Mammary epithelial cell (primary cell): ENCODE data around the gene TMEM80.

Experiments used
- EZH2 ChIP-seq: IDR thresholded peaks from 2 replicates; pipeline ENCODE4 v1.6.1; 2012; ENCODE audit warnings: low read length, inconsistent platforms, borderline replicate concordance
- TF ChIP-seq, protein P1 (sequence below), 2 donors: IDR thresholded peaks in 1 of 2; conservative IDR thresholded peaks in 1 of 2; 2 replicates each; pipeline ENCODE4 v1.5.1; 2011 to 2012; ENCODE audit warnings: inconsistent platforms in 2 of 2, low read length in 2 of 2, mild to moderate bottlenecking in 2 of 2, control low read depth in 1 of 2, low read depth in 1 of 2; ENCODE audit not compliant: insufficient read depth in 1 of 2; ENCODE audit errors: extremely low read depth in 1 of 2

DNA sequence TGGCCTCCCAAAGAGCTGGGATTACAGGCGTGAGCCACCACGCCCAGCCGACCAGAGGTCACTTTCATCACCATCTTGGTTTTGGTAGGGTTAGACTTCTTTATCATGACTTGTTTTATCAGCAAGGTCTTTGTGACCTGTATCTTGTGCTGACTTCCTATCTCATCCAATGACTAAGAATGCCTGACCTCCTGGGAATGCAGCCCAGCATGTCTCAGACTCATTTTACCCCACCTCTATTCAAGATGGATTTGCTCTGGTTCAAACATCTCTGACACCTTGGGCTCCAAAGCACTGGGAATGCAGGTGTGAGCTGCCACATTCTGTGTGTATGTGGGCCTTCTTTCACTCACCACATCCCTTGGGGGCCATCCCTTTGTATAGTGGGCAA, 46.5 kb downstream of the TMEM80 start:
- TF ChIP-seq, protein P1, sequence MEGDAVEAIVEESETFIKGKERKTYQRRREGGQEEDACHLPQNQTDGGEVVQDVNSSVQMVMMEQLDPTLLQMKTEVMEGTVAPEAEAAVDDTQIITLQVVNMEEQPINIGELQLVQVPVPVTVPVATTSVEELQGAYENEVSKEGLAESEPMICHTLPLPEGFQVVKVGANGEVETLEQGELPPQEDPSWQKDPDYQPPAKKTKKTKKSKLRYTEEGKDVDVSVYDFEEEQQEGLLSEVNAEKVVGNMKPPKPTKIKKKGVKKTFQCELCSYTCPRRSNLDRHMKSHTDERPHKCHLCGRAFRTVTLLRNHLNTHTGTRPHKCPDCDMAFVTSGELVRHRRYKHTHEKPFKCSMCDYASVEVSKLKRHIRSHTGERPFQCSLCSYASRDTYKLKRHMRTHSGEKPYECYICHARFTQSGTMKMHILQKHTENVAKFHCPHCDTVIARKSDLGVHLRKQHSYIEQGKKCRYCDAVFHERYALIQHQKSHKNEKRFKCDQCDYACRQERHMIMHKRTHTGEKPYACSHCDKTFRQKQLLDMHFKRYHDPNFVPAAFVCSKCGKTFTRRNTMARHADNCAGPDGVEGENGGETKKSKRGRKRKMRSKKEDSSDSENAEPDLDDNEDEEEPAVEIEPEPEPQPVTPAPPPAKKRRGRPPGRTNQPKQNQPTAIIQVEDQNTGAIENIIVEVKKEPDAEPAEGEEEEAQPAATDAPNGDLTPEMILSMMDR (conservative IDR thresholded peaks at IDR 0.05 in 1 of 2, IDR thresholded peaks at IDR 0.05 in 1 of 2; ENCODE audit: extremely low read depth in 1 of 2, insufficient read depth in 1 of 2, low read depth in 1 of 2, low read length in 2 of 2) = no peak
- TF ChIP-seq EZH2 = no peak
